Urinary bladder (tissue), 4 donors: ENCODE data around the gene CDH2. TPM values are rescaled to one million over a fixed set of nuclear protein-coding genes. Genes with fewer than 3 reads are reported as not detected.
A peak's percentile ranks its signal among the peaks of the same experiment; 100 is the strongest.

ENCODE experiments used
- DNase-seq: peaks from one replicate; pipeline ENCODE4 v3.0.0-alpha.2; 2015; ENCODE audit errors: extremely low spot score
- H3K27ac ChIP-seq: one replicate; pipeline ENCODE4 v1.5.1; 2013; ENCODE audit warnings: low read depth, mild to moderate bottlenecking, moderate library complexity
- H3K36me3 ChIP-seq: one replicate; pipeline ENCODE4 v1.6.1; 2013; ENCODE audit warnings: mild to moderate bottlenecking, moderate library complexity; ENCODE audit not compliant: insufficient read depth
- H3K4me1 ChIP-seq: one replicate; pipeline ENCODE4 v1.6.1; 2013; ENCODE audit warnings: mild to moderate bottlenecking, moderate library complexity; ENCODE audit not compliant: insufficient read depth
- H3K4me3 ChIP-seq: one replicate; pipeline ENCODE4 v1.5.1; 2013; ENCODE audit warnings: low read depth, low read length
- WGBS: extraction: QIAGEN DNeasy Blood & Tissue Kit; methylation state at CpG from one replicate; pipeline ENCODE4 v1.1.7; 2013; 5-methylcytosine and 5-hydroxymethylcytosine counted together
- polyA plus RNA-seq: library from polyadenylated mRNA; stranded (reverse); fragments of 200-250 nt; gene quantifications from one replicate; pipeline ENCODE4 v1.2.3, GENCODE V29; 2013
- total RNA-seq: library from RNA; depleted of rRNA; stranded (reverse); fragments of >200 nt; gene quantifications from one replicate; pipeline ENCODE4 v1.2.3, GENCODE V29; 2014
- donor health status: healthy with polysubstance abuse.
- donor health status: healthy.

CDH2 gene
- total and polyA plus RNA-seq, 2 donors = 1.8 to 18.7 TPM

GRCh38 chr18:28110924-28111323 is 66.0 kb downstream of the CDH2 start:
- H3K36me3 ChIP-seq = no peaks in the 10 kb centered on the region
- H3K4me1 ChIP-seq = no peaks in the 10 kb centered on the region
- H3K4me3 ChIP-seq = no peak overlapping the region
- 91% methylated on average over 9 of the region's 9 CpGs for WGBS
- no peak for DNase-seq
- H3K27ac ChIP-seq = no peak overlapping the region

- H3K4me3 ChIP-seq = no peak overlapping the region
- H3K36me3 ChIP-seq = no peaks in the 10 kb centered on the region
- no peak for DNase-seq
- H3K4me1 ChIP-seq = no peaks in the 10 kb centered on the region
- WGBS = 88% methylated on average over 5 of the region's 5 CpGs
- H3K27ac ChIP-seq = no peak overlapping the region
These were observed 67.0 kb downstream of the CDH2 start for GRCh38 chr18:28109781-28110560.

- Histone ChIP-seq H3K4me3 (no peak overlapping the region), H3K27ac (no peak overlapping the region), H3K36me3 (no peaks in the 10 kb centered on the region), H3K4me1 (no peaks in the 10 kb centered on the region)
- WGBS = 63% methylated on average over 3 of the region's 3 CpGs
- no peak for DNase-seq
These were observed 68.1 kb downstream of the CDH2 start for GRCh38 chr18:28108814-28109213.

GRCh38 chr18:28108254-28108653 is 68.7 kb downstream of the CDH2 start:
- WGBS = 94% methylated on average over 1 of the region's 1 CpG
- no peak overlapping the region for H3K27ac ChIP-seq

DNA sequence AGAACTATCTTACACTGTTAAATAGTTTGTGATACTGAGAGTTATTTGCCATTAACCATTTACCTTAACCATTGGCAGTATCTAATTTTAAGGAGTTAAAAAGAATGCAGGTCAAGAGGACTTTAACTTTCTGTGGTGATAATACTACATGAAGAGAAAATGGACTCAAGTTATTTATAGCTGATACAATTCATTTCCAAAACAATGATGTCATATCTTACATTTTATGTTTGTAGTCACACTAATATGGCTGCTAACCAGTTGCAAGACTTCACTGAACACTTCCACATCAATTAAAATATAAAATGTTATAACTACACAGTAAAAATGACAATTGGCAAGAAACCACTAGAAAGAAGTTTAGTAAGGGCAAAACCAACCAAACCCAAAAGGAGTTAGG is 77.7 kb downstream of the CDH2 start:
- no peaks in the 10 kb centered on the region for H3K4me1 ChIP-seq
- H3K27ac ChIP-seq = no peak overlapping the region
- DNase-seq = no peak
- H3K36me3 ChIP-seq = no peaks in the 10 kb centered on the region
- H3K4me3 ChIP-seq = no peak overlapping the region

More at GRCh38 chr18:28108254-28108653, 68.7 kb downstream of the CDH2 start:
- Histone ChIP-seq H3K36me3 (no peaks in the 10 kb centered on the region), H3K4me3 (no peak overlapping the region), H3K4me1 (no peaks in the 10 kb centered on the region)
- DNase-seq = no peak

DNA sequence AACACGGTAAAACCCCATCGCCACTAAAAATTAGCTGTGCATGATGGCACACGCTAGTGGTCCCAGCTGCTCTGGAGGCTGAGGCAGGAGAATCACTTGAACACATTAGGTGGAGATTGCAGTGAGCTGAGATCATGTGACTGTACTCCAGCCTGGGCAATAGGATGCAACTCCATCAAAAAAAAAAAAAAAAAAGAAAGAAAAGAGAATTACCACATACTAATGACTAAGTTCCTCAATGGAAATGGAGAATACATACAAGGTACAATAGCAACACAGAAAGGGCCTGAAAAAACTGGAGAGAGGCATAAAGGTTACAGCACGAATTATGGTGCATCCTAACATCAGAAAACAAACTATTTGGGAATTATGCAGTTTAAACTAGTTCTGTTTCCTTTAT is 81.3 kb downstream of the CDH2 start:
- Histone ChIP-seq H3K27ac (no peak overlapping the region), H3K36me3 (no peaks in the 10 kb centered on the region), H3K4me1 (no peaks in the 10 kb centered on the region), H3K4me3 (no peak overlapping the region)
- no peak for DNase-seq
- 94% methylated on average over 4 of the region's 4 CpGs for WGBS

DNA sequence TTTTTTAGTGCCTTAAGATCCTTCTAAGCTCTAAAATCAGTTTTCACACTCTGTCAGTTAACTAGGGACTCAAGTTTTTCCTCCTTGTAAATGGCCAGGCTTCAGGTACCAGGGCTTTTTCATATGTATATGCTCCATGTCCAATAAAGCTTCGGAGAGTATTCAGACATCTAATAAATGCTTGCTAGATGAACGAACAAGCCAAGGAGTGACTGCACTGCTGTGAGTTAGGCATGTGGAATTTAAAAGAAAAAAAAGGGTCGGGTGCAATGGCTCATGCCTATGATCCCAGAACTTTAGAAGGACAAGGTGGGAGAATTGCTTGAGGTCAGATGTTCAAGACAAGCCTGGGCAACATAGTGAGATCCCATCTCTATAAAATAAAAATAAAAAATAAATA is 81.9 kb downstream of the CDH2 start:
- H3K4me3 ChIP-seq = no peak overlapping the region
- no peak for DNase-seq
- no peaks in the 10 kb centered on the region for H3K4me1 ChIP-seq
- no peaks in the 10 kb centered on the region for H3K36me3 ChIP-seq
- H3K27ac ChIP-seq = no peak overlapping the region
- WGBS = 41% methylated on average over 3 of the region's 3 CpGs

GRCh38 chr18:28091197-28091596 is 85.7 kb downstream of the CDH2 start:
- Histone ChIP-seq H3K36me3 (no peaks in the 10 kb centered on the region), H3K27ac (no peak overlapping the region), H3K4me1 (no peaks in the 10 kb centered on the region), H3K4me3 (no peak overlapping the region)
- 80% methylated on average over 2 of the region's 2 CpGs for WGBS
- no peak for DNase-seq

GRCh38 chr18:28088477-28088876 is 88.5 kb downstream of the CDH2 start:
- Histone ChIP-seq H3K4me3 (no peak overlapping the region), H3K36me3 (no peaks in the 10 kb centered on the region), H3K4me1 (no peaks in the 10 kb centered on the region), H3K27ac (no peak overlapping the region)
- DNase-seq = no peak
- 90% methylated on average over 3 of the region's 3 CpGs for WGBS

DNA sequence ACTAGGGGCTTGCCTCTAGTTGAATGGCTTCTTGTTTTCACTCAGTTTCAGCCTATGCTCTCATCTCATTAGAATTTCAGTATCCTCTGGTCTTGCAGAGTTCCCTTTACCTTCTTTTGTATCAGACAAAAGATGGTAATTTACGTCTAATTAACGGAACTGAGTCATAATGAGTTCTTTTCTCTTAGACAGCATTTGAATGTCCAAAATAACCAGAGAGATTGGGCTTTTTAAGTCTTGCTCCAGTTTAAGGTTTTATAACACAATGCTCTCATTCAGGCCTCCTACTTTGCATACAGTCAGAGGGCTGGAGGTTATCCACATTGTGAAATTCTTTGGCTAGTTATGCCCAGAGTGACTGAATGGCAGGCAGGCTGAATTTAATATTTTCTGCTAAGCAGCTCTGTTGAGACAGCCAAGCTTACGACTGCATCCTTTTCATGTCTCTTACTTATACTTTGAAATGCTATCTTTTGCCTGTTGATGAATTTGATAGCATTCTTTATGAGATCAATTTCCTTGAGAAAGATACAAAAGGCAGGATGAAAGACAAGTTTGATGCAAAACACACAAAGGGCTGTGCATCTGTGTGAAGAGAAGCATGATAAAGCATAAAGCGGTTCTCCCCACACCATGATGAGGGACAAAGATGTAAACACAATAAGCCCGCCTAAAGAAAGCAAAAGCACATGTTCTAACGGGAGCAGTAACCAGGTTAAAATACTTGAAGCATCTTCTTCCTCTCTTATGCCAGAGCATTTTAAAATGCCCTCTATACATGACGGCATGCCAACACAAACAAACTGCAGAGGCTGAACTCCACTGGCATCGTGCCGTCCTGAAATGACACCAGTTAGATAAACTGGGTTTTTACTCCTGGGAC is 90.0 kb downstream of the CDH2 start:
- no peak overlapping the region for H3K27ac ChIP-seq
- no peak overlapping the region for H3K4me3 ChIP-seq
- H3K36me3 ChIP-seq = no peaks in the 10 kb centered on the region
- 44% methylated on average over 9 of the region's 9 CpGs for WGBS
- no peaks in the 10 kb centered on the region for H3K4me1 ChIP-seq
- peak; percentile 7 for DNase-seq

DNA sequence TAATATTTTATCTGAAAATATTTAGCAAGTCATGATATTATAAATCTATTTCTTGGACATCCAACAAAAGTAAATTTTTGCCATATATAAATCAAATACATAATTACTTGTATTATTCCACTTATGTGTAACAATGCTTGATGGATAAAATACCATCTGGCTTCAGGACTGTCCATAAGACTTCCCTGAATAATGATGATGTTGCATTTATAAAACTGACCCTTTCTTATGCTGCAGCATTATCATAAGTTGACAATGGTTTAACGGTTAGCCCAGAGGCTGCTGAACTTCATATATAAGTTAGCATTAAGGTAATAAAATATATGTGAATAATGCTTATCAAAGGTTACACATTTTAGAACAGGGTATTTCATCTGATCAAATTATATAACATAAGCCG is 95.4 kb downstream of the CDH2 start:
- Histone ChIP-seq H3K27ac (no peak overlapping the region), H3K4me3 (no peak overlapping the region), H3K4me1 (no peaks in the 10 kb centered on the region), H3K36me3 (no peaks in the 10 kb centered on the region)
- WGBS = 67% methylated on average over 2 of the region's 2 CpGs
- no peak for DNase-seq

- DNase-seq = no peak
- WGBS = 71% methylated on average over 1 of the region's 1 CpG
- Histone ChIP-seq H3K36me3 (no peaks in the 10 kb centered on the region), H3K27ac (no peak overlapping the region), H3K4me1 (no peaks in the 10 kb centered on the region), H3K4me3 (no peak overlapping the region)
These were observed 96.0 kb downstream of the CDH2 start for GRCh38 chr18:28080876-28081300.

GRCh38 chr18:28079883-28080282 is 97.0 kb downstream of the CDH2 start:
- Histone ChIP-seq H3K36me3 (no peaks in the 10 kb centered on the region), H3K4me1 (no peaks in the 10 kb centered on the region), H3K4me3 (no peak overlapping the region), H3K27ac (no peak overlapping the region)
- 92% methylated on average over 2 of the region's 2 CpGs for WGBS
- no peak for DNase-seq

DNA sequence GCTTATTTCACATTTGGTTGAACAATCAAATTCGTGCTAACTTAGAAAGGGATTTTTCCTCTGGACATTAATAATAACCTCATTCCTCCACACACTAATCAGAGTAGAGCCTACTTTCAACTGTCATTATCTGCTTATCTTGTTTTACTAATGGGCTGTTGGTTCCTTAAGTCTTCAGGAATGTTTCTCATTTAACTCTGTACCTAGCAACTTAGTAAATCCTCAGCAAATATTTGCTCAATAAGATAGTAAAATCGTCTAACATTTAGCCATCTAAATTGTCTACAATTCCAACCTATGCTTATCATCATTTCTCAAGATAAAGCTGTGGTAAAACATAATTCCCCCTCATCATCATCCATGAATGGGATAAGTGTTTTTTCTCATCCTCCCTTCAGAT is 98.1 kb downstream of the CDH2 start:
- no peak overlapping the region for H3K27ac ChIP-seq
- WGBS = 24% methylated on average over 2 of the region's 2 CpGs
- no peak for DNase-seq
- no peaks in the 10 kb centered on the region for H3K36me3 ChIP-seq
- no peak overlapping the region for H3K4me3 ChIP-seq
- no peaks in the 10 kb centered on the region for H3K4me1 ChIP-seq
